Left colon (tissue), 2 donors: Measurements from ENCODE around the gene ROM1. TPM values are rescaled to one million over a fixed set of nuclear protein-coding genes. Genes with fewer than 3 reads are reported as not detected.
"Not testable (repeated sequence)": the region's sequence is repeated elsewhere in the genome, so short reads cannot be mapped to it uniquely, and the experiment has no call there.

Source experiments
- ATAC-seq: fragments of 200-7000 bp; cut with Tn5 transposase; one replicate; pipeline ENCODE4 v1.9.1; 2020; ENCODE audit warnings: mild to moderate bottlenecking, moderate library complexity
- DNase-seq, 2 donors: peaks; one replicate each; pipeline ENCODE4 v3.0.0-alpha.2; 2020
- intact Hi-C, 2 donors: fragments of 100-400 bp; cut with DNase I in 1 of 2; cut with micrococcal nuclease in 1 of 2; formaldehyde crosslinking; loops; one replicate each; pipeline versions ENCODE4 v1.11.2 to v1.14.0; 2022; cut with DNase I, micrococcal nuclease
- total RNA-seq, 2 donors: library from RNA; stranded (reverse); fragmentation: NEBNext Ultra II Directional; extraction: Animal tissue kit (Norgen Biotek cat#: 25700); gene quantifications; one replicate each; pipeline ENCODE4 v1.2.1, GENCODE V29; 2021
- donor health status: DM: no; HTN: no; CAD: no.
- donor health status: DM: yes; HTN: yes; CAD: no.

Gene ROM1
- total RNA-seq, 2 donors from 2014 or later, result 2.0 to 3.2 TPM

- no peak for ATAC-seq
- intact Hi-C loops, result no loop called here
Observed at GRCh38 chr11:62627713-62628112, 14.7 kb downstream of the ROM1 start.

DNA sequence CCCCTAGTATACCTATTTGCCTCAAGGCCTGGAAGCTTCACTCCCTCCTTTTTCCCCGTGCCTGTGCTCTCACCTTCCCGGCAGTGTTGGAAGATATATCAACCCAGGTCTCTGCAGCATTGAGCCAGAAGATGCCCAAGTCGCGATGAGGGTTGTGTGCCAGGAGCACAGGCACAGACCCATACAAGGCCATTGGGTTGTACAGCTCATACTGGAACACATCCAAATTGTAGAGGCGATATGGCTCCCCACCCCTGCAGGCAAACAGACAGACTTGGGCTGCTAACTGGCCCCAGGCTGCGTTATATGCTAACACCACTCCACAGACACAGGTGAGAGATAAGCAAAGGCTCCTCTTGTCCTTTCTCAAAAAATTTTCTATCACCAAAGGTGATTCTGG is 19.4 kb downstream of the ROM1 start:
- intact Hi-C loops, result no loop called here
- no peak for DNase-seq
- ATAC-seq, result peak; percentile 51

More at GRCh38 chr11:62627713-62628112, 14.7 kb downstream of the ROM1 start:
- no peak for DNase-seq

DNA sequence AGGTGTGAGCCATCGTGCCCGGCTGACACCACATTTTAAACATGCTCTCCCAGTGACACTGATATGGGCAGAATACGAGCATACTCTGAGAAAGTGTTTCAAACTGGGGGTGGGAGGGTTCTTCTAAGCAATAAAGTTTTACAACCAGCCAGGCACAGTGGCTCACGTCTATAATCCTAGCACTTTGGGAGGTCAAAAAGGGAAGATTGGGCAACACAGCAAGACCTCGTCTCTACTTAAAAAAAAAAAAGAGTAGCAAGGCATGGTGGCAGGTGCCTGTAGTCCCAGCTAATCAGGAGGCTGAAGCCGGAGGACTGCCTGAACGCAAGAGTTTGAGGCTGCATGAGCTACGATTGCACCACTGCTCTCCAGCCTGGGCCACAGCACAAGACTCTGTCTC is 31.2 kb downstream of the ROM1 start:
- no peak for ATAC-seq
- intact Hi-C loops, result no loop called here
- no peak for DNase-seq

DNA sequence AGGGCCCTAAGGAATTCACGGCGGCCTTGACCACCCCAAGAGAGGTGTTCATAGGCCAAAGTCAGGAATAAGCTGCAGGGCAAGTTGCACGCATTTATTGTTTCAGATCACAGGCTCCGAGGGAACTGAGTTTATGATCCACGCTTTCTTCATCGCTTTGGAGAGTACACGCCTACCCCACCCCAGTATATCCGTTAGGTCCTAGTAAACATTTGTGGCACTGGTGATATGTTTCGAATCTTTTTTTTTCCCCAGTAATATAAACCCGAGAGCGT is 32.6 kb downstream of the ROM1 start:
- peak; percentile 32 for ATAC-seq
- intact Hi-C loops, result no loop called here
- DNase-seq, result no peak

- intact Hi-C loops, result no loop called here
- ATAC-seq, result peak; percentile 98
Observed at GRCh38 chr11:62645946-62646824, 33.1 kb downstream of the ROM1 start, which contains the start of gene GANAB. Gene GANAB, minus strand, starts transcription at chr11:62646613. Its CDS starts 14 bp downstream, at chr11:62646599.

DNA sequence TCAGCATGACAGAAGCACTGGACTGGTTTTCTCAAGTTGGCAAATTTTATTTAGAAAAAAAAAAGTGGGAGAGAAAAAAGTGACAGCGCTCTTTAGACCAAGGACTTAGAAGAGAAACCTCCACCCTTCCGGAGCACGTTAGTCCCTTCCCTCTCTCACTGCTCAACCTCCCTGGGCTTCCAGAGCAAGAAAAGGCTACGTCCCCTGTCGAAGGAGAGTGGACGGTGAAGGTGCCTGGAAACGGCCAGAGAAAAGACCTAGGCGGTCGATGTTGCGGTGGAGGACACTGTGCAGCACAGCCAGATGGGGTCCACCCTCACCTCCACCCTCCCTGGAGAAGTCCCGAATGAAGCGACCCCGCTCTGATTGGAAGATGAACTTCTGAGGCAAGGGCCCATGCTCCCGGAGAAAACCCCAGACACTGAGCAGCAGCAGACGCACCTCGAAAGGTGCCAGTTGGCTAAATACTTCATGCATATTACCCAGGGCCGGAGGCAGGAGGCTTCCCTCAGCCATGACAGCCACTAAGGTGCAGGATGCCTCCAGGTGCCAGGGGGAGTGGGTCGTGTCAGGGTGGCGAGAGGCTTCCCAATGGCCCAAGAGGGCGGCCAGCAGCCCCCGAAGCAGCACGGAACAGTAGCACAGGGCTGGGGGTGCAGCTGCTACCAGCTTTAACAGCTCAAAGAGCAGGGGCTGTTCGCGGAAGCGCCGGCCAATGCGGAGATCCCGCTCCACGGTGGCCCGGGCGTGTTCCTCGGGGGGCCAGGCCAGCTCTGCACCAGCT is 34.0 kb downstream of the ROM1 start:
- no peak for DNase-seq
- ATAC-seq, result no peak
- intact Hi-C loops, result no loop called here

More at GRCh38 chr11:62645946-62646824, 33.1 kb downstream of the ROM1 start, which contains the start of gene GANAB:
- peak; percentile 99 to 100 for DNase-seq

GRCh38 chr11:62647609-62648005 is 34.5 kb downstream of the ROM1 start:
- intact Hi-C loops, result no loop called here
- DNase-seq (no peak), ATAC-seq (no peak)

GRCh38 chr11:62648185-62648966 is 35.3 kb downstream of the ROM1 start:
- ATAC-seq (no peak), DNase-seq (no peak)
- intact Hi-C loops, result no loop called here

DNA sequence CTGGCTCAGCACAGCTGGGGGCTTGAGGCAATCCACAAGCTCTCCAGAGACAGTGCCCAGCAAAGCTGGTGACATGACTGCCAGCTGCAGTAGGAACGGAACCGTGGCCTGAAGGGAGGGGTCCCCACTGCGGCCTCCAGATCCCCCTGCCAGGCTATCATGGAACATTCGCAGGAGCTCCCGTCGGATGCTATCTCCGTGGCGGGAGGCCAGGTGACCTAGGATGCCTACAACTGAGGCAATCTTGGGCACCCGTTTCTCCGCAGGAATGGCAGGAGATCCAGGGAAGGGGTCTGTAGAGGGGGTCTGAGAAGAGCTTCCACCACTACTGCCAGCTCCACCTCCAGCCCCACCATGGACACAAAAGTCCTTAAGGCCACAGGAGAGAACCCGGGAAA is 35.9 kb downstream of the ROM1 start:
- ATAC-seq (no peak), DNase-seq (no peak)
- intact Hi-C loops, result no loop called here

DNA sequence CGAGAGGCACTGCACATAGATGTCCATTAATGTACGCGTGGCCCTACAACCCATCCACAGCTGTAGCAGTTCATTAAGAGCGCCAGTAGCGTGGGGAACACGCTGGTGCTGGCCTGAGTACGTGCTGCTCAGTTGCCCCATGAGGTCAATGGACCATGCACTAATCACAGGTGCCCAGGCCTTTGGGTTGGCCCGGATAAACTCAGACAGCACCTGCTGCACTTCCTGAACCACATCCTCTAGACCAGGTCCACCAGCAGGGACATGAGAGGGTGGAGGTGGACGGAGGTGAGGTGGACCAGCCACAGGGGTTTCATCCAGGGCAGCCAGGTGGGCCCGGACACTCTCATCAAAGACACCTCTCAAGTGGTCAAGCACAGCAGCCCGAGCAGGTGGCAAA is 36.4 kb downstream of the ROM1 start:
- intact Hi-C loops, result no loop called here
- DNase-seq (no peak), ATAC-seq (no peak)

GRCh38 chr11:62650283-62650682 is 37.2 kb downstream of the ROM1 start:
- intact Hi-C loops, ATAC-seq, DNase-seq: not testable (repeated sequence)

DNA sequence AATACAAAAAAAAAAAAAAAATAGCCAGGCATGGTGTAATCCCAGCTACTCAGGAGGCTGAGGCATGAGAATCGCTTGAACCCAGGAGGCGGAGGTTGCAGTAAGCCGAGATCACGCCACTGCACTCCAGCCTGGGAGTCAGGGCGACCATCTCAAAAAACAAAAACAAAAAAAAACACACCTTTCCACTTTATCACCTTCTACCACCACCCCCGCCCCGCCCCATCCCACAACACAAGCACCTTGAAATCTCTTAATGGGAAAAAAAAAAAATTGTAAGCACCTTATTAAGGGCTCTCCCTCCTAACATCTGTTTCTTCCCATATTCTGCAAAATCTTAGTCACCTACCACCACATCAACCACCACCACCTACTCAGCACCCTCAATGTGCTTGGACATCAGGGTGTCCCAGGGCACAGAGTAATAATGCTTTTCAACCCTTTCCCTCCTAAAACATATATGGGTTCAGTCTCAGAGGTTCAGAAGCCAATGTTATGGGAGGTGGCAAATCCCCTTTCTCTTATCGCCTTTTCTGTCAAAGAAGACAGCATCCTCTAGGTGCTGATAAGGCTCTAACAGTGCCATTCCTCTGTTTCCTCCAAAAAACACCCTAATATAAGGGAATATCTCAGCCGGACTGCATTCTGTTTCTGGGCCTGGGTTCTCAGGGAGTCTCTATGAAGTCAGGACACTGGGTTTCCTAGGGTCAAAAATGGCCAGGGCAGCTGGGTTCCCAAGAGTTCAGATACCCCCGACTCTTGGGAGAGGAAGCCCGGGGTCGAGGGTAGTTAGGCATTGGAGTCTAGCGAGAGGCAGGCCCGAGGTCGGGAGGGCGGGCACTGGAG is 39.3 kb downstream of the ROM1 start:
- intact Hi-C loops, result no loop called here
- no peak for DNase-seq
- no peak for ATAC-seq

DNA sequence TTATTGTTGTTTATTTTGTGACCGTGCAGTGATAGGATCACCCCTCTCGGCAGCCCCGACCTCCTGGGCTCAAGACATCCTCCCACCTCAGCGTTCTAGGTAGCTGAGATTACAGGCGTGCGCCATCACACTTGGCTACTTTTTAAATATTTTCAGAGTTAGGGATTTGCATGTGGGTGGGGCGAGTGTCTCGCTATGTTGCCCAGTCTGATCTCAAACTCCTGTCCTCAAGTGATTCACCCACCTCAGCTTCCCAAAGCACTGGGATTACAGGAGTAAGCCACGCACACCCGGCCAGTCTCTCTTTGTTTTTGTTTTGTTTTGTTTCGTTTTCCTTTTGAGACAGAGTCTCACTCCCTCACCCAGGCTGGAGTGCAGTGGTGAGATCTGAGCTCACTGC is 41.2 kb downstream of the ROM1 start:
- DNase-seq, result no peak
- intact Hi-C loops, result no loop called here
- no peak for ATAC-seq

DNA sequence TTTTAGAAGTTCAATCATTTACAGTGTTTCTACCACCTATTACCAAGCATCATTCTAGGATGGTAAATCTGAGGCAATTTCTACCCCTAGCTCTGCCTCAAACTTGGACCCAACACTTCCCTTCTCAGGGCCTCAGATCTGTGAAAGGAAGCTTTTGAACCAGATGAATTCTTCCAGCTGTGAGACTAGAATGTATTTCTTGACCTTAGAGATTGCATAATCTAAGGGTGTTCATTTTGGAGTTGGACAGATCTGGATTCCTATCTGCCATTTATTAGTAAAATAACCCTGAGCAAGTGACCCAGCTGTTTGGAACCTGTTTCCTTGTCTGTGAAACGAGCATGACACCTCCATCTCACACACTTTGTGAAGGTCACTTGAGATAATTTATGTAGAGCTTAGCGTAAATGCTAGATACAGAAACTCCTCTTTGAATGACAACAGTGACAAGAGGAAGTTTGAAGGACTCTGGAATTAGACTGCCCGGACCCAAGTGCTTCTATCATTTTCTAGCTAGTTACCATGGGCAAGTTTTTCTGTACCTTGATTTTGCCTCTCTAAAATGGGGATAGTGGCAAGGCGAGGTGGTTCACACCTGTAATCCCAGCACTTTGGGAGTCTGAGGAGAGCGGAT is 43.9 kb downstream of the ROM1 start:
- intact Hi-C loops, result no loop called here
- no peak for ATAC-seq
- no peak for DNase-seq

DNA sequence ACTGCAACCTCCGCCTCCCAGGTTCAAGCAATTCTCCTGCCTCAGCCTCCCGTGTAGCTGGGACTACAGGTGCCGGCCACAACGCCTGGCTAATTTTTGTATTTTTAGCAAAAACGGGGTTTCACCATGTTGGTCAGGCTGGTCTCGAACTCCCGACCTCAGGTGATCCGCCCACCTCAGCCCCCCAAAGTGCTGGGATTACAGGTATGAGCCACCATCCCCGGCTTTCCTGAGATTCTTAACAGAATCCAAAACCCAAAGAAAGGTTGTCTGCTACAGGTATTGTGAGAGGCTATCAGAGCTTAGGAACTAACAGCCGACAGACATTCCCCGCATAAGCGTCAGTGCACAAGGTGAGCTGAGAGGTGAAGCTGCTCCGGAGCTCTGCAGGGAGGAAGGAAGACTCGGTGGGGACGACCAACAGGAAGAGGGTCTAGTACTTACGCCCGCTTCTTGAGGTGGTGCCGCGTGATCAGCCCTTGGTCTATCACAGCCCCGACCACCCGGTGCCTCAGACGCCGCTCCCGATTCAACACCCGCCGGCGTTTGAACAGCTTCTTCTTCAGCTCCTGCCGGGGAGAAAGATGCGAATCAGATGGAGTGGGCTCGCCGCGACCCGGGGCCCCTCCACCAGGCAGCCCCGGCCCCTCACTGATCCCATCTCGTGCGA is 51.5 kb downstream of the ROM1 start:
- ATAC-seq (peak; percentile 60), DNase-seq (peak in 1 of 2 donors; percentile 68)
- intact Hi-C loops, result no loop called here
